Endothelial cell of umbilical vein (primary cell): Measurements from ENCODE around the gene TRAPPC12.
"Not testable (repeated sequence)": the region's sequence is repeated elsewhere in the genome, so short reads cannot be mapped to it uniquely, and the experiment has no call there.

ENCODE experiments used
- EZH2 ChIP-seq: IDR thresholded peaks from 2 replicates; pipeline ENCODE4 v1.6.1; 2012; ENCODE audit warnings: borderline replicate concordance, low read depth, mild to moderate bottlenecking, moderate library complexity, low read length, inconsistent platforms; ENCODE audit not compliant: severe bottlenecking
- POLR2A ChIP-seq: IDR thresholded peaks from 2 replicates; pipeline ENCODE4 v1.6.1; 2012; ENCODE audit warnings: low read depth, mild to moderate bottlenecking, control low read depth, low read length
- POLR2AphosphoS5 ChIP-seq: IDR thresholded peaks from 2 replicates; pipeline ENCODE4 v1.6.1; 2012; ENCODE audit warnings: low read depth, mild to moderate bottlenecking, control low read depth, low read length, moderate library complexity; ENCODE audit not compliant: insufficient read depth
- TF ChIP-seq, protein P1 (sequence below), 2 donors: IDR thresholded peaks; 1 replicate in 1 of 2; 2 replicates in 1 of 2; pipeline ENCODE4 v1.5.1; 2011; ENCODE audit warnings: low read length in 2 of 2, mild to moderate bottlenecking in 2 of 2, moderate library complexity in 2 of 2, control low read depth in 1 of 2, inconsistent platforms in 1 of 2, low read depth in 1 of 2; ENCODE audit not compliant: insufficient read depth in 1 of 2; ENCODE audit errors: extremely low read depth in 1 of 2
- TF ChIP-seq, protein P2 (sequence below): IDR thresholded peaks from 2 replicates; pipeline ENCODE4 v1.6.1; 2011; ENCODE audit not compliant: insufficient read depth, insufficient read length

DNA sequence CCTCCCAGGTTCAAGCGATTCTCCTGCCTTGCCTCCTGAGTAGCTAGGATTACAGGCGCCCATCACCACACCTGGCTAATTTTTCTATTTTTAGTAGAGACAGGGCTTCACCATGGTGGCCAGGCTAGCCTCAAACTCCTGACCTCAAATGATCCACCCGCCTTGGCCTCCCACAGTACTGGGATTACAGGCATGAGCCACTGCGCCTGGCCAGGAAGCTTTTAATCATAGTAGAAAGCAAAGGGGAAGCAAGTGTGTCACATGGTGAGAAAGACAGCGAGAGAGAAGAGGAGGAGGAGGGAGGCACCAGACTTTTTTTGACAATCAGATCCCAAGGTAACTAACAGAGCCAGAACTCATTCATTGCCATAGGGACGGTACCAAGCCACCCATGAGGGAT is 67.7 kb downstream of the TRAPPC12 start:
- TF ChIP-seq, protein P1, sequence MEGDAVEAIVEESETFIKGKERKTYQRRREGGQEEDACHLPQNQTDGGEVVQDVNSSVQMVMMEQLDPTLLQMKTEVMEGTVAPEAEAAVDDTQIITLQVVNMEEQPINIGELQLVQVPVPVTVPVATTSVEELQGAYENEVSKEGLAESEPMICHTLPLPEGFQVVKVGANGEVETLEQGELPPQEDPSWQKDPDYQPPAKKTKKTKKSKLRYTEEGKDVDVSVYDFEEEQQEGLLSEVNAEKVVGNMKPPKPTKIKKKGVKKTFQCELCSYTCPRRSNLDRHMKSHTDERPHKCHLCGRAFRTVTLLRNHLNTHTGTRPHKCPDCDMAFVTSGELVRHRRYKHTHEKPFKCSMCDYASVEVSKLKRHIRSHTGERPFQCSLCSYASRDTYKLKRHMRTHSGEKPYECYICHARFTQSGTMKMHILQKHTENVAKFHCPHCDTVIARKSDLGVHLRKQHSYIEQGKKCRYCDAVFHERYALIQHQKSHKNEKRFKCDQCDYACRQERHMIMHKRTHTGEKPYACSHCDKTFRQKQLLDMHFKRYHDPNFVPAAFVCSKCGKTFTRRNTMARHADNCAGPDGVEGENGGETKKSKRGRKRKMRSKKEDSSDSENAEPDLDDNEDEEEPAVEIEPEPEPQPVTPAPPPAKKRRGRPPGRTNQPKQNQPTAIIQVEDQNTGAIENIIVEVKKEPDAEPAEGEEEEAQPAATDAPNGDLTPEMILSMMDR (IDR thresholded peaks at IDR 0.05; ENCODE audit: extremely low read depth in 1 of 2, insufficient read depth in 1 of 2, low read depth in 1 of 2, low read length in 2 of 2) = not testable (repeated sequence)
- TF ChIP-seq, protein P2, sequence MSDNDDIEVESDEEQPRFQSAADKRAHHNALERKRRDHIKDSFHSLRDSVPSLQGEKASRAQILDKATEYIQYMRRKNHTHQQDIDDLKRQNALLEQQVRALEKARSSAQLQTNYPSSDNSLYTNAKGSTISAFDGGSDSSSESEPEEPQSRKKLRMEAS = not testable (repeated sequence)
- not testable (repeated sequence) for TF ChIP-seq POLR2A, EZH2, POLR2AphosphoS5
